Measurements from ENCODE around the gene MUTYH. TPM values are rescaled to one million over a fixed set of nuclear protein-coding genes. Genes with fewer than 3 reads are reported as not detected.

The MUTYH gene
- total RNA-seq, 2 donors from 2014 or later = 28.1 to 29.1 TPM

- ATAC-seq = peak; percentile 26
- DNase-seq = no peak
Measured at GRCh38 chr1:45327644-45328515, 12.4 kb downstream of the MUTYH start.

DNA sequence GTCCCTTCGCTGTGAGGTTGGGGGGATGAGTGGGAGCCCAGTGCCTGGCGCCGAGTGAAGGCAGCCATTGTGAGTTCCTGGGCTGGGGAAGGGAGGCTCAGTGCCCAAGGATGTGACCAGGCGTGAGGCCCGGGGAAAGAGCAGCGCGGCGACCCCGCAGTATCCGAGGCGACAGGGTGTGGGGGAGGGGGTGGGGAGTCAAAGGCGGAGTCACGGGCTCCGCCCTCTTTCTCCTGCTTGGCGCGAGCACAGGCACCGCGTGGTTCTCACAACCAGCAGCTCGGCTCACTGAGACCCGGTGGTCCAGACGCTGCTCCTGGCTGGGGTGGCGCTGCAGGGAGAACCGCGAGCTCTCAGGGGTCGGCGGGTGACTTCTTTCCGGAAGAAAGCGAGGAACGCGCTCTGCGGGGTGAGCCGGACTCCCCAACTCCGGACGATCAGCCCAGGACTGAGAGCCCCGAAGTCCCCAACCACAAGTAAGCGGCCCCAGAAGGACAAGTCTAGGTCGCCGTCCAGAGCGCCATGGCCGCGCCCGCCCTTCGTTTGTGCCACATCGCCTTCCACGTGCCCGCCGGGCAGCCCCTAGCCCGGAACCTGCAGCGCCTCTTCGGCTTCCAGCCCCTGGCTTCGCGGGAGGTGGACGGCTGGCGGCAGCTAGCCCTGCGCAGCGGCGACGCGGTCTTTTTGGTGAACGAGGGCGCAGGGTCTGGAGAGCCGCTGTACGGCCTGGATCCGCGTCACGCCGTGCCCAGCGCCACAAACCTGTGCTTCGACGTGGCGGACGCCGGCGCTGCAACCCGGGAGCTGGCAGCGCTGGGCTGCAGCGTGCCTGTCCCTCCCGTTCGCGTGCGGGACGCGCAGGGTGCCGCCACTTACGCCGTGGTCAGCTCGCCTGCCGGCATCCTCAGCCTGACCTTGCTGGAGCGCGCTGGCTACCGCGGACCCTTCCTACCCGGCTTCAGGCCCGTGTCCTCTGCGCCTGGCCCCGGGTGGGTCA, 13.3 kb downstream of the MUTYH start, which contains the start of gene HPDL:
HPDL (plus strand) TSS at position 269 of the 997 bp plus-strand sequence; CDS start at position 523, 254 bp downstream.
- ATAC-seq (peak; percentile 81), DNase-seq (peak; percentile 76 to 82)
- intact Hi-C loops (cut with DNase I, micrococcal nuclease) = no loop called here

More at GRCh38 chr1:45327644-45328515, 12.4 kb downstream of the MUTYH start:
- intact Hi-C loops (cut with DNase I, micrococcal nuclease) = no loop called here

DNA sequence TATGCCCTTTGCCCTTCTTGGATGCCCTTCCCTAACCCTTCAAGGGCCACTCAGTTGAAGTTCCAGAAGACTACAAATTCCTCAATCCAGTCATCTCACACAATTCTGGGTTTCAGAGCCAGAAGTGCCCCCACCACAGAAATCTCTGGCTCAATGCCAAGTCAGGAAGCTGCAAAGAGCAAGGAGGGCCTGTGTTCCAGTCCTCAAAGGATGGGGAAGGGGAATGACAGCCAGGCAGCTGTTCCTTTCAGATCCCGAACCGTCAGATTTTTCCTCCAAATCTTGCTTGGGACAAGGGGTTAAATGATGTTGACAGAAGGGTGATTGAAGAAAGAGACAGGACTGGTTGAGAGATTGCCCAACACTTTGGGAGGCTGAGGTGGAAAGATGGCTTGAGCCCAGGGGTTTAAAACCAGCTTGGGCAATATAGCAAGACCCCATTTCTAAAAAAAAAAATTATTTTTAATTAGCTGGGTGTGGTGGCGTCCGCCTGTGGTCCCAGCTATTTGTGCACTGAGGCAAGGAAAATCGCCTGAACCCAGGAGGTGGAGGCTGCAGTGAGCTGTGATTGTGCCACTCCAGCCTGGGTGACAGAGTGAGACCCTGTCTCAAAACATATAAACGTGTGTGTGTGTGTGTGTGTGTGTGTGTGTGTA, 14.3 kb downstream of the MUTYH start:
- ATAC-seq = no peak

GRCh38 chr1:45322486-45323040, 17.7 kb downstream of the MUTYH start:
- ATAC-seq (no peak), DNase-seq (no peak)
- intact Hi-C loops (cut with DNase I, micrococcal nuclease) = no loop called here

More for the DNA sequence above, 14.3 kb downstream of the MUTYH start:
- DNase-seq = no peak
- intact Hi-C loops (cut with DNase I, micrococcal nuclease) = no loop called here

DNA sequence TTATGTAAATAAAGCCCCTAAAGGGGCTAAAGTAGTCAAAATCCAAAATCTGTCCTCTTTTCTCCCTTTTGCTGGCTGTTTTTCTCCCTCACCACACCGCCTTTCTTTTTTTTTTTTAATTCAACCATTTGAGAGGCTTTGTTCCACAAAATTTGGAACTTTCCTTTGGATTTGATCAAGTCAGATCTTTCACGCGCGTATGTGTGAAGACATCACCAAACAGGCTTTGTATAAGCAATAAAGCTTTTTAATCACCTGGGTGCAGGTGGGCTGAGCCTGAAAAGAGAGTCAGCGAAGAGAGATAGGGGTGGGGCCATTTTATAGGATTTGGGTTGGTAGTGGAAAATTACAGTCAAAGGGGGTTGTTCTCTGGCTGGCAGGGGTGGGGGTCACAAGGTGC, 18.8 kb downstream of the MUTYH start:
- no peak for DNase-seq
- intact Hi-C loops (cut with DNase I, micrococcal nuclease) = no loop called here
- ATAC-seq = no peak

DNA sequence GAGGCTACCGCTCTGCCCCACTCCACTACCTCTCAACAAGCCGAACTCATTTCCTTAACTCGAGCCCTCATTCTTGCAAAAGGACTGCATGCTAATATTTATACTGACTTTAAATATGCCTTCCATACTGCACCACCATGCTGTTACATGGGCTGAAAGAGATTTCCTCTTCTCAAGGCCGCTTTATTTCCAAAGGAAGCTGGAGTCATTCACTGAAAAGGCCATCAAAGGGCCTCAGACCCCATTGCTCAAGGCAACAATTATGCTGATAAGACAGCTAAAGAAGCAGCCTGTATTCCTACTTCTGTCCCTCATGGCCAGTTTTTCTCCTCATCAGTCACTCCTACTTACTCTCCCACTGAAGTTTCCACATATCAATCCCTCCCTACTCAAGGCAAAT, 20.5 kb downstream of the MUTYH start:
- intact Hi-C loops (cut with DNase I, micrococcal nuclease) = no loop called here
- DNase-seq = no peak
- ATAC-seq = no peak

GRCh38 chr1:45317166-45317565, 23.1 kb downstream of the MUTYH start:
- DNase-seq (no peak), ATAC-seq (no peak)
- intact Hi-C loops (cut with DNase I, micrococcal nuclease) = no loop called here

- DNase-seq (no peak), ATAC-seq (peak; percentile 52)
- intact Hi-C loops (cut with DNase I, micrococcal nuclease) = no loop called here
Measured at GRCh38 chr1:45314266-45314665, 26.0 kb downstream of the MUTYH start.

DNA sequence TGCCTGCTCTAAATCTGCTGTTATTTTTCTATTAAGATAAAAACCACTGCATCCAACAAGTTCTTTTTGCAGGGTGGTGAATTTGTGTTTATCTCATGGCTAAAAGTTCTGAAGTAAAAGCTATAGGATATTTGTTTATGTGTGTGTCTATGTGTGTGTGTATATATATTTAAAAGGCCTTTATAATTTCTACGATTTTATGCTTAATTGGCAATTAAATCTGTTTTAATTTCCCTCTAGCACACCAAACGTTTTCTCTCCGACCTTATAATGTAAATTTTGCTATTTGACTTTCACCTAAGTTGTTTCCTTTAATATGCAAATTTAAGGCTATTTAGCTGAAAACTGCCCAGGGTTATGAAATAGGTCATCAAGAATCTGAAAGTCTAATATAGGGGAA, 33.3 kb downstream of the MUTYH start:
- no peak for ATAC-seq
- DNase-seq = no peak
- intact Hi-C loops (cut with DNase I, micrococcal nuclease) = no loop called here

- ATAC-seq (no peak), DNase-seq (no peak)
- intact Hi-C loops (cut with DNase I, micrococcal nuclease) = no loop called here
Measured at GRCh38 chr1:45306319-45306718, 33.9 kb downstream of the MUTYH start.

DNA sequence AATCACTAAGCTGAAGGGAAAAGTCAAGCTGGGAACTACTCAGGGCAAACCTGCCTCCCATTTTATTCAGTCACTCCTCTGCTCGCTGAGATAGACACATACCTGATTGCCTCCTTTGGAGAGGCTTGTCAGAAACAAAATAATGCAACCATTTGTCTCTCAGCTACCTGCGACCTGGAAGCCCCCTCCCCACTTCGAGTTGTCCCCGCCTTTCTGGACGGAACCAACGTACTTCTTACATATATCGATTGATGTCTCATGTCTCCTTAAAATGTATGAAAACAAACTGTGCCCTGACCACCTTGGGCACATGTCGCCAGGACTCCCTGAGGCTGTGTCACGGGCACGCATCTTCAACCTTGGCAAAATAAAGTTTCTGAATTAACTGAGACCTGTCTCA, 35.0 kb downstream of the MUTYH start:
- intact Hi-C loops (cut with DNase I, micrococcal nuclease) = no loop called here
- ATAC-seq = no peak

GRCh38 chr1:45304311-45305081, 35.7 kb downstream of the MUTYH start:
- peak; percentile 6 for ATAC-seq
- intact Hi-C loops (cut with DNase I, micrococcal nuclease) = no loop called here
- DNase-seq = peak; percentile 37 to 56

More for the DNA sequence above, 35.0 kb downstream of the MUTYH start:
- DNase-seq = no peak

- DNase-seq (peak; percentile 99), ATAC-seq (peak; percentile 92)
- intact Hi-C loops (cut with DNase I, micrococcal nuclease) = no loop called here
Measured at GRCh38 chr1:45303520-45304310, 36.5 kb downstream of the MUTYH start.

- ATAC-seq = no peak
- DNase-seq = peak in 1 of 2 donors; percentile 17
- intact Hi-C loops (cut with DNase I, micrococcal nuclease) = no loop called here
Measured at GRCh38 chr1:45302505-45303150, 37.6 kb downstream of the MUTYH start.

- intact Hi-C loops (cut with DNase I, micrococcal nuclease) = loop anchor here in 1 of 2 donors (2.0 kb wide), 1 partner anchor 286 kb away; no protein-coding TSS in a partner anchor
- no peak for ATAC-seq
- DNase-seq = no peak
Measured at GRCh38 chr1:45300669-45300997, 39.6 kb downstream of the MUTYH start.

DNA sequence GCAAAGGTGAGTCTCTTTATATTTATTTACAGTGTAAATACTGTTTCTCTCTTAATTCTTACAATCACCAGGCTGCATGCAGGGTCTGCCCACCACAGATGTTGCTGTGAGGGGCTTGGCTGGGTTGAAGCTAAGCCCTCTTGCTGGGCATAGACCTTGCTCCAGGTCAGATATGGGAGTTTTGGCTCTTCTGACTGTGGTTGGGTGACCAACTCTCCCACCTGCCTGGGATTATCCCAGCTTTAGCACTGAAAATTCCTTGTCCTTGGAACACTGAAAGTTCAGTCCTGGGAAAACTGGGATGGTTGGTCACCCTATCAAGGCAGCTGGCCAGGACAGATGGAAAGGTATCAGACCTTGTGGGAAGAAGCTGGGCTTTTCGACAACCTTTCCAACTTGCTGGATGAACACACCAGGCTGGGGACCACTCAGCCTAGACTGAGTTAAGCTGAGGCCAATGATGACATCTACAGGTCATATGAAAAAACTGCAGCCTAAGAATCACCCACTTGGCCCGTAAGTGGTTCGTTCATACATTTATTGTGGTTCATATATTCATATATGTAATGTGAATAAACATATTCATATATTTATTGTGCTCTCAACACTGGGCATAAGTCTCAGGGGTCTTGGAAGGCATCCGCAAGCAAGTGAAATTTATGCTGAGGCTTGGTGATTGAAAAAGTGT, 40.1 kb downstream of the MUTYH start:
- peak in 1 of 2 donors; percentile 31 for DNase-seq
- no peak for ATAC-seq
- intact Hi-C loops (cut with DNase I, micrococcal nuclease) = loop anchor here (2.0 to 5.0 kb wide), 2 partner anchors 283 to 285 kb away; no protein-coding TSS in a partner anchor
